ENCODE results near the gene LVRN. TPM values are rescaled to one million over a fixed set of nuclear protein-coding genes. Genes with fewer than 3 reads are reported as not detected.
A peak's percentile ranks its signal among the peaks of the same experiment; 100 is the strongest.

Gene LVRN
- total RNA-seq, 6 donors from 2014 or later, result 0.17 to 0.40 (median 0.30) TPM; not detected in 3

DNA sequence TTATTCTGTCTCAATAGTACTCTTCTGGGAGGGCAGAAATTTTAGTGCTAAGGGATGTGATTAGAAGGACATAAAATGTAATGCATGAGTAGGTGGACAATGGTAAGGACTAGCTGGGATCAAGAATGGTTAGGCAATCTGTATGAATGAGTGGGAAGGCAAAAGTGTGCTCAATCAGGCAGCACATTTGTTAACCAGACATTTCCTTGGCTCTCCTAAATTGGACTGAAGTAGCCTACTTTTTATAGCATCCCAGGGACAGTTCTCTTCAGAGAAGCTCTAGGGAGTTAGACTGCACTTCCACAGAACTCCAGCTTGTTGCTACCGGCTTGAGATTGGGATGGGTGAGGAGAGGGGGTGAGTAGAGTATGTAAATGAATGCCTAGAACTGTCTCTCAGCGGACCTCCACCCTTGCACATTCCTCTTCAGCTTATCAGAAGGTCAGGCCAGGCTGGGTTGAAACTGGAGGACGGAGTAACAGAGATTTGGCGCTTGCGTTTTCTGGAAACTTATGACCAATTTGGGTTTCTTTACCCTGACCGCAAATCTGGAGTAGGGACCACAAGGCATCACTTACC is 51.0 kb downstream of the LVRN start:
- no peak overlapping the region for H3K4me3 ChIP-seq
- TF ChIP-seq, protein P1, sequence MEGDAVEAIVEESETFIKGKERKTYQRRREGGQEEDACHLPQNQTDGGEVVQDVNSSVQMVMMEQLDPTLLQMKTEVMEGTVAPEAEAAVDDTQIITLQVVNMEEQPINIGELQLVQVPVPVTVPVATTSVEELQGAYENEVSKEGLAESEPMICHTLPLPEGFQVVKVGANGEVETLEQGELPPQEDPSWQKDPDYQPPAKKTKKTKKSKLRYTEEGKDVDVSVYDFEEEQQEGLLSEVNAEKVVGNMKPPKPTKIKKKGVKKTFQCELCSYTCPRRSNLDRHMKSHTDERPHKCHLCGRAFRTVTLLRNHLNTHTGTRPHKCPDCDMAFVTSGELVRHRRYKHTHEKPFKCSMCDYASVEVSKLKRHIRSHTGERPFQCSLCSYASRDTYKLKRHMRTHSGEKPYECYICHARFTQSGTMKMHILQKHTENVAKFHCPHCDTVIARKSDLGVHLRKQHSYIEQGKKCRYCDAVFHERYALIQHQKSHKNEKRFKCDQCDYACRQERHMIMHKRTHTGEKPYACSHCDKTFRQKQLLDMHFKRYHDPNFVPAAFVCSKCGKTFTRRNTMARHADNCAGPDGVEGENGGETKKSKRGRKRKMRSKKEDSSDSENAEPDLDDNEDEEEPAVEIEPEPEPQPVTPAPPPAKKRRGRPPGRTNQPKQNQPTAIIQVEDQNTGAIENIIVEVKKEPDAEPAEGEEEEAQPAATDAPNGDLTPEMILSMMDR (IDR thresholded peaks at IDR 0.05), result no peak
- no peak for TF ChIP-seq POLR2AphosphoS5 (IDR thresholded peaks at IDR 0.05)
- no peak for TF ChIP-seq POLR2A (IDR thresholded peaks at IDR 0.05)
- TF ChIP-seq EP300 (IDR thresholded peaks at IDR 0.05), result no peak
- no peaks in the 10 kb centered on the region for H3K36me3 ChIP-seq
- 59 to 66% methylated on average over 6 of the region's 6 CpGs for WGBS, 2 donors
- H3K27me3 ChIP-seq, result no peaks in the 10 kb centered on the region
- ATAC-seq (ENCODE audit: low FRiP score in 2 of 2), result peak in 1 of 2 donors; percentile 40
- no peak for DNase-seq
- no peaks in the 10 kb centered on the region for H3K9me3 ChIP-seq
- no peak overlapping the region for H3K27ac ChIP-seq
- no peaks in the 10 kb centered on the region for H3K4me1 ChIP-seq

GRCh38 chr5:116013936-116014335 is 51.7 kb downstream of the LVRN start:
- no peak for ATAC-seq (ENCODE audit: low FRiP score in 2 of 2)

GRCh38 chr5:116023619-116024018 is 61.3 kb downstream of the LVRN start:
- Histone ChIP-seq H3K4me3 (no peak overlapping the region), H3K36me3 (no peaks in the 10 kb centered on the region), H3K9me3 (no peaks in the 10 kb centered on the region), H3K27me3 (no peaks in the 10 kb centered on the region), H3K27ac (no peak overlapping the region), H3K4me1 (no peaks in the 10 kb centered on the region)
- DNase-seq (no peak), ATAC-seq (ENCODE audit: low FRiP score in 2 of 2) (no peak)
- TF ChIP-seq POLR2A (IDR thresholded peaks at IDR 0.05), result no peak
- TF ChIP-seq POLR2AphosphoS5 (IDR thresholded peaks at IDR 0.05), result no peak

More at GRCh38 chr5:116013936-116014335, 51.7 kb downstream of the LVRN start:
- H3K4me3 ChIP-seq, result no peak overlapping the region
- DNase-seq, result no peak
- TF ChIP-seq POLR2A (IDR thresholded peaks at IDR 0.05) (no peak), POLR2AphosphoS5 (IDR thresholded peaks at IDR 0.05) (no peak), EP300 (IDR thresholded peaks at IDR 0.05) (no peak)
- TF ChIP-seq, protein P1 (IDR thresholded peaks at IDR 0.05), result no peak
- no peaks in the 10 kb centered on the region for H3K9me3 ChIP-seq
- H3K36me3 ChIP-seq, result no peaks in the 10 kb centered on the region
- H3K4me1 ChIP-seq, result no peaks in the 10 kb centered on the region
- no peak overlapping the region for H3K27ac ChIP-seq
- no peaks in the 10 kb centered on the region for H3K27me3 ChIP-seq

DNA sequence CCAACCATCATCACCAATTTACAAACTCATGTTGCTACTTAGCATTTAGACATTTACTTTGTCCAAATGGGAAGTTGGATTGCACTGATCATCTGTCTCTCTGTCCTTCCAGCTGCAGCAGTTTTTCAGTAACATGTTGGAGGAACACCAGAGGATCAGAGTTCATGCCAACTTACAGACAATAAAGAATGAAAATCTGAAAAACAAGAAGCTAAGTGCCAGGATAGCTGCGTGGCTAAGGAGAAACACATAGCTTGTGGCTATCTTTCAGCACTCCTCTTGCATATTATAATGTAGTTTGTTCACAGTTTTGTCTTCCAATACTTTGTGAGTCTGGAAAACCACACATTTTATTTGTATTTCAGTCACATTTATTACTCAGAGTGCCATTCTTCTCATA is 63.6 kb downstream of the LVRN start:
- Histone ChIP-seq H3K27me3 (no peaks in the 10 kb centered on the region), H3K4me1 (no peaks in the 10 kb centered on the region), H3K9me3 (no peaks in the 10 kb centered on the region), H3K27ac (no peak overlapping the region), H3K36me3 (no peaks in the 10 kb centered on the region), H3K4me3 (no peak overlapping the region)
- no peak for ATAC-seq (ENCODE audit: low FRiP score in 2 of 2)
- no peak for TF ChIP-seq EP300 (IDR thresholded peaks at IDR 0.05)
- no peak for TF ChIP-seq POLR2A (IDR thresholded peaks at IDR 0.05)
- no peak for TF ChIP-seq POLR2AphosphoS5 (IDR thresholded peaks at IDR 0.05)
- TF ChIP-seq, protein P1 (IDR thresholded peaks at IDR 0.05), result no peak
- WGBS, 2 donors, result 86 to 87% methylated on average over 1 of the region's 1 CpG
- DNase-seq, result no peak

- no peaks in the 10 kb centered on the region for H3K4me1 ChIP-seq
- peak in 1 of 2 donors; percentile 78 for DNase-seq
- ATAC-seq (ENCODE audit: low FRiP score in 2 of 2), result peak; percentile 92 to 94
- no peaks in the 10 kb centered on the region for H3K9me3 ChIP-seq
- TF ChIP-seq POLR2A (IDR thresholded peaks at IDR 0.05) (no peak), EP300 (IDR thresholded peaks at IDR 0.05) (peak in 1 of 4 donors; percentile 76), POLR2AphosphoS5 (IDR thresholded peaks at IDR 0.05) (peak; percentile 45 to 50)
- TF ChIP-seq, protein P1 (IDR thresholded peaks at IDR 0.05), result peak in 3 of 6 experiments; percentile 24 to 47 (median 31)
- H3K36me3 ChIP-seq, result no peaks in the 10 kb centered on the region
- H3K27ac ChIP-seq, result no peak within 1 kb of the TSS
- WGBS, 2 donors, result 40 to 41% methylated on average over 9 of the region's 9 CpGs
- H3K4me3 ChIP-seq, result no peak within 1 kb of the TSS
- H3K27me3 ChIP-seq, result no peaks in the 10 kb centered on the region
Measured at GRCh38 chr5:116032094-116032517, 69.8 kb downstream of the LVRN start, which contains the start of gene ARL14EPL. ARL14EPL (plus strand) TSS chr5:116032472; CDS start chr5:116051466, 18,994 bp downstream.
